Measurements from ENCODE around the gene ATP13A4.

ATP13A4 gene

DNA sequence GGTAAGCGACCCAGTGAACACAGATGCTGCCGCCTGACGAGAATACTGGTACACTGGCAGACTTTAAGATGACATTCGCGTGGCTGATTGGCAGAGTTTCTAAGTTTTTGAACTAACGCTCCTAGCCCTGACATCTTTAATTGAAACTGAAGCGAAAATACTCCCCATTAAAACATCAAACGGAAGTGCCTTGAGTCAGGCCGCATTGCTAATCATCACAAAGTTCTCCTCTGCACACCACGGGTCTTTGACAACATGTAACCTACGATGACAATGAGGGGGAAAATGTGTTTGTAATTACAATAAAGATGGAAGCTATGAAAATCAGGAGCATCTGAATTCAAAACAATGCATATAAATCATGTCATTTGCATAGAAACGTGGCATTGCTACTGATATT is 44.5 kb downstream of the ATP13A4 start:
- no peak for DNase-seq (ENCODE audit: extremely low read depth, low read depth)
- TF ChIP-seq, protein P1, sequence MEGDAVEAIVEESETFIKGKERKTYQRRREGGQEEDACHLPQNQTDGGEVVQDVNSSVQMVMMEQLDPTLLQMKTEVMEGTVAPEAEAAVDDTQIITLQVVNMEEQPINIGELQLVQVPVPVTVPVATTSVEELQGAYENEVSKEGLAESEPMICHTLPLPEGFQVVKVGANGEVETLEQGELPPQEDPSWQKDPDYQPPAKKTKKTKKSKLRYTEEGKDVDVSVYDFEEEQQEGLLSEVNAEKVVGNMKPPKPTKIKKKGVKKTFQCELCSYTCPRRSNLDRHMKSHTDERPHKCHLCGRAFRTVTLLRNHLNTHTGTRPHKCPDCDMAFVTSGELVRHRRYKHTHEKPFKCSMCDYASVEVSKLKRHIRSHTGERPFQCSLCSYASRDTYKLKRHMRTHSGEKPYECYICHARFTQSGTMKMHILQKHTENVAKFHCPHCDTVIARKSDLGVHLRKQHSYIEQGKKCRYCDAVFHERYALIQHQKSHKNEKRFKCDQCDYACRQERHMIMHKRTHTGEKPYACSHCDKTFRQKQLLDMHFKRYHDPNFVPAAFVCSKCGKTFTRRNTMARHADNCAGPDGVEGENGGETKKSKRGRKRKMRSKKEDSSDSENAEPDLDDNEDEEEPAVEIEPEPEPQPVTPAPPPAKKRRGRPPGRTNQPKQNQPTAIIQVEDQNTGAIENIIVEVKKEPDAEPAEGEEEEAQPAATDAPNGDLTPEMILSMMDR (IDR thresholded peaks at IDR 0.05; ENCODE audit: low read depth, low read length), result no peak

DNA sequence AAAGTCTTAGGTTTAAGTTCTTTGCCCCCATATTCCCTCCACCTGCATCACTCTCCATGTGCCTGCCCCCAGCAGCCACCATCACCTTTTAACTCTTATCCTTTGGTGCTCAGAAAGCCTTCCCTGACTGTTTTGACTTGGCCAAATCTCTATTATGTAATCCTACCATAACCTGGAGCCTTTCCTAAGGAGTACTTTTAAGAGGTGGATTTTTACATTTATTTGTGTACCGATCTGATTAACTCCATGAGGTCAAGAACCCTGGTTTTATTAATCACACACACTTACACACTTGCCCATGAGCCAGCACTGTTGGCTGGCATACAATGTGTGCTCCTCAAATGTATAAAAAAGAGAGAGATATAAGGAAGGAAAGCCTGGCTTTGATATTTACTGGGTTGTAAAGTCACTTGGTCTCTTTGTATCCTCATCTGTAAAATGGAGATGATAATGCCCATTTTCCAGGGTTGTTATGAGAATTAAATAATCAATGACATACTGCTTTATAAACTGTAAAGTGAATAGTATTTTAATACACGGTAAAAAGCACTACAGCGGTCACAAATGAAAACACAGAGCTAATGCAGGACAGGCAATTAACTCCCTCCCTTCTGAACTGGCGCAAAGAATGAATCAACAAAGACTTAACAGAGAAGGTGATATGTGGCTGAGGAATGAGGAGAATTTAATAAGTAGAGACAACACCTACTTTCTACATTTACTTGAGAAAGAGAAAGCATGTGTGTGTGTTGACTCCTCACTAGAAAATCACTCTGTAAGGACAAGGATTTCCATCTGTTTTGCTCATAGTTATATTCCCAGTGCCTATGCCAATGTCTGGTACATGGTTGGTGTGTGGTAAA is 45.4 kb downstream of the ATP13A4 start:
- TF ChIP-seq, protein P1 (IDR thresholded peaks at IDR 0.05; ENCODE audit: low read depth, low read length), result no peak

DNA sequence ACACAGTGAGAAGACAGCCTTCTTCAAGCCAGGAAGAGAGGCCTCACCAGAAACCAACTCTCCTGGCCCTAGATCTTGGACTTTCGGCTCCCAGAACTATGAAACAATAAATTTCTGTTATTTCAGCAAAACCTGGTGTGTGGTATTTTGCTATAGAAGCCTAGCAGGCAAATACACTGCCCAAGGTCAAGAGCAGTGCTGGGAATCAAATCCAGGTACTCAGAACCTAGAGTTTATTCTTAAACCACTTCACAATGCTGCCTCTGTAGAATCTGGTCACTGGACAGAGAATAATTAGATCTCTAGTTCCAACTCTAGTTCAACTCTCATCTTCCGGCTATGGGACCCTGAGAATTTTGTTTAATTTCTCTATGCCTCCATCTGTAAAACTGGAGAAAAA is 46.6 kb downstream of the ATP13A4 start:
- TF ChIP-seq, protein P1 (IDR thresholded peaks at IDR 0.05; ENCODE audit: low read depth, low read length), result no peak
- no peak for DNase-seq (ENCODE audit: extremely low read depth, low read depth)

More for the DNA sequence above, 45.4 kb downstream of the ATP13A4 start:
- DNase-seq (ENCODE audit: extremely low read depth, low read depth), result no peak

DNA sequence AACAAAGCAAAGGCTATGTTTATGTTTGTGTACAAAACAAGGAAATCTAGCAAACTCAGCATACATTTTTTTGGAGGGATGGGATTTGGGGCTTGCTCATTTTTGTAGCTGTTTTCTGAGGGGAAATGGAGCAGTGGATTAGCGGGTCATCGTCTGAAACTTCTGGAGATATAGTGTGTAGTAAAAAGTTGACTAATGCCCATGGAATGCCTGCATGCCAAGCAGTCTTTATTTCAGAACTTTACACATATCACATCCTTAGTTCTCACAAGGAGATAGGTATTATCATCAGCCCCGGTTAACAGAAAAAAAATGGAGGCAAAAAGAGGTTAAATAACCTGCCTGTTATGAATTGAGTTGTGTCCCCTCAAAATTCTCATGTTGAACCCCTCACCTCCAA is 47.1 kb downstream of the ATP13A4 start:
- TF ChIP-seq, protein P1 (IDR thresholded peaks at IDR 0.05; ENCODE audit: low read depth, low read length), result no peak
- DNase-seq (ENCODE audit: extremely low read depth, low read depth), result no peak

DNA sequence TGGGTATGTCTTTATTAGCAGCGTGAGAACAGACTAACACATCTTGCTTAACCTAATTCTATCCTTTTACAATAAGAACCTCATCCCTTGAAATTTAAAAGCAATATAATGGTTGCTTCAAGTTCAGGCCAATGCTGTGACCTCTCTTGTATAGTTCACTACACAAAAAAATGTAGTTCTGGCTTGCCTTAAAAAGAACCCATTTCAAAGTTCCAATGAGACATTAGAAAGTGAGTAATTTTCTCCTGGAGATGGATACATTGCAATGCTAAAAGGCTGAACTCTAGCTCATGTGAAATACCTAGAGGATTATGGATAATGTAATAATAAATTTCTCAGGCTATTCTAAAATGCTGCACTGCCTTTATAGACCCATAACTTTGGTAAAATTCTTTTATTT is 47.8 kb downstream of the ATP13A4 start:
- TF ChIP-seq, protein P1 (IDR thresholded peaks at IDR 0.05; ENCODE audit: low read depth, low read length), result no peak
- DNase-seq (ENCODE audit: extremely low read depth, low read depth), result no peak

DNA sequence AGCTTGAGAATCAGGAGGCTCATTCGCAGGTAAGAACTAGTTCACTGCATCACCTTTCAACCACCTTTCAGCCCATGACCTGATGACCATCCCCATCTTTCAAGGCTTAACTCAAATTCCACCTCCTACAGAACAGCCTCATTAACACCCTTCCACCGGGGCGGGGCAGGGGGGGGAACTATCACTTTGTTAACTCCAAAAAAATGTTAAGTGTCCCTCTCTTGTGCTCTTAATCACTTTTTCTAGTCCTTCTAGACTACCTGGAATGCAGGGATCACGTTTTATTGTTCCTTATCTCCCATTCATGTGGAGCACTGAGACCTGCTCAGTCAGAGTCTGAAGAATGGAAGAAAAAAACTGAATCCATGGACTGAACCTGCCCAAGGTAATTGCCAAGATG is 51.8 kb downstream of the ATP13A4 start:
- TF ChIP-seq, protein P1 (IDR thresholded peaks at IDR 0.05; ENCODE audit: low read depth, low read length), result no peak
- DNase-seq (ENCODE audit: extremely low read depth, low read depth), result no peak

DNA sequence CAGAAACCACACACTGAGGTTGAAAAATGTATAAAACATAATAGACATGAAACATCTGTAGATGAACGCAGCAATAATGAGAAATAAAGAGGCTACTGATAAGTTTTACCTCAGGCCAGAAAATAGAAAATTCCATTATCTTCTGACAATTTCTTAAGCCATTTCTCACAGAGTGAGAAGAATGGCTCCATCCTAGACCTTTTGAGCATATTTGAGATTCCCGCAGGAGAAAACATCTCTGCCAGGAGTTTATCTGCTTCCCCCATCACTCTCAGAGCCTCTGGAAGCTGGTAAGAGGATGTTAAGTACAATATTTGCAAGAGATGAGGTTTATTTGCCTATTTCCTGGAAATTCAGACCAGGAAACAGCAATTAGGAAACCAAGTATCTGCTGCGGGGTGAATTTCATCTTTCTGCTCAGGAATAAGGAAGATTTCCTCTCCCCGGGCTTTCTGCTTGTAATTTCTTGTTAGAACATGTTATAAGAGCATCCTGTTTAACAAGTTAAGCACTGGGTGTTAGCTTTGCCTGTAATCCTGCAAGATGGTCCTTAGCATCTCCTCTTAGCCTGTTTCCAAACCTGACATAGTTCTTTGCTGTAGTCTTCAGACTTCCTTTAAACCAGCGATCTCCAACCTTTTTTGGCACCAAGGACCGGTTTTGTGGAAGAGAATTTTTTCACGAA is 54.8 kb downstream of the ATP13A4 start:
- DNase-seq (ENCODE audit: extremely low read depth, low read depth), result no peak
- TF ChIP-seq, protein P1 (IDR thresholded peaks at IDR 0.05; ENCODE audit: low read depth, low read length), result no peak

All from AG09319 (cell line).